KBM-7 (cell line): ENCODE measurements around the gene ENOX1.

Experiments
- DNase-seq: peaks from one replicate; pipeline ENCODE4 v3.0.0-alpha.2; 2015
- in situ Hi-C: fragments of 300-500 bp; cut with MboI; formaldehyde crosslinking; loops from 2 replicates; pipeline ENCODE4 v1.14.3; 2020; ENCODE audit warnings: low sequenced_read_pairs, low pct_unique_long_range_greater_than_20kb, mixed read lengths

Gene ENOX1

DNA sequence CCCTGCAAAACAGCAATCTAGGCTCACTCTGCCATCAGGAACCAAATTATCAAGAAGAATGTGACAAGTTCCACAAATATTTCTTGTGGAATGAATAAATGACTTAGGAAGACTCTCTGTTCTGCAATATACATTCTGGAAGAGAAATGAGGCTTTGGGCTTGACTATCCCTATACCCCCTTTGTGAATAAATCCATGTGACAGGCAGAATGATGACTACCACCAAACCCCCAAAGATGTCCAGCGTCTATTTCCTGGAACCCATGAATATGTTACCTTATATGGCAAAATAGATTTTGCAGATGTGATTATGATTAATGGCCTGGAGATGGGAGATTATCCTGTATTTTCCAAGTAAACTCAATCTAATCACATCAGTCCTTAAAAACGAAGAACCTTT is 139.3 kb downstream of the ENOX1 start:
- in situ Hi-C loops = no loop called here
- DNase-seq = no peak

DNA sequence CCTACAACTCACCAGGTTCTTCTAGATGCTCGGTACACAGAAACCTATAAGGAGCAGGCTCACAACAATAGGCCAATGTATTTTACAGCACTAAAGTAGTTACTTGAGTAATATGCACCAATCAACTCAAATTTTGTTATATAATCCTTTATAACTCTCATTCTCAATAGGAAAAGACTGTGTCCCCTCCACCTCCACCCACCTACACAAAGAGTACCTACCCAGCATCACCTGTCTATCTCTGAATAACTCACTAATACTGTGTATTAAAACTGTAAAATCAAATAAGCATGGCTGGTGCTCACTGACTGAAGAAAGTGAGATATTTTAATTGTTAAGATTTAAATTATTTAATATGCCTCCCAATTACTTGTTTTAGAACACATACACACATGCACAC is 146.3 kb downstream of the ENOX1 start:
- DNase-seq = no peak
- in situ Hi-C loops = no loop called here

- DNase-seq = no peak
Measured at GRCh38 chr13:43631106-43631505, 155.7 kb downstream of the ENOX1 start.

DNA sequence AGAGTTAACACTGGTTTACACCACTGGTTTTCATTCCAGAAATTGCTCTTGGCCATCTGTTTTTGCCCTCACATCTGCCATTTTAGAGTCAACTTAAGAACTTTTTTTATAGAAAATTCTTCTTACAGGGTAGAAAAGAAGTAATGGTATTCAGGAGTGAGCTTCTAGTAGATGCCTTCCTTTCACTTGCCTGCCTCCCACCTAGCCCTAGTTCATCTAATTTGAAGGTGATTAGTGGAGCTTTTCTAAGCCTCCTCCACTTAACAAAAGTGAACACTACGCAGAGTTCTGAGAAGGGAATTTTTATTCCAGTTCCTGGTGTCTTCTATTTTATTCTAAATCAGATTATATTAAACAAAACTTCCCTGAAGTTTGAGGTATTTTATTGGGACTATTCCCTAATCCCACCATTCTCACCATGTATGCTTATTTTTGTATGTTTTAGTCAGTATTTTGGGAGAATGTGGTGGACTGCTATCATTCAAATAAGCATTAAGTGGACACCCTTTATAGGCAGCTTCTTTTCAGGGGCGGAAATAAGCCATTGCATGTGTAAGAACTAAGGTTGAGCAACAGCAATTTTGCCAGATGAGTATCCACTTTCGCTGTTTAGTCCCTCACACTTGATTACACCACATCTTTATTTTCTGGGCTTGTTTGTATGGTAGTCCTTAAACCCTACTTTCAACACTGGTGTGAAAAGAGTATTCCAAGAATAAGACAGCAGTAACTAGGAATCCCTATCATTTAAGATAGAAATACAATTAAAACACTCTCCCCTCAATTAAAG is 156.9 kb downstream of the ENOX1 start:
- DNase-seq = no peak
- in situ Hi-C loops = no loop called here

More at GRCh38 chr13:43631106-43631505, 155.7 kb downstream of the ENOX1 start:
- in situ Hi-C loops = no loop called here

GRCh38 chr13:43626994-43627393 is 159.8 kb downstream of the ENOX1 start:
- in situ Hi-C loops = no loop called here
- no peak for DNase-seq

- no peak for DNase-seq
- in situ Hi-C loops = no loop called here
Measured at GRCh38 chr13:43614063-43614462, 172.7 kb downstream of the ENOX1 start.

DNA sequence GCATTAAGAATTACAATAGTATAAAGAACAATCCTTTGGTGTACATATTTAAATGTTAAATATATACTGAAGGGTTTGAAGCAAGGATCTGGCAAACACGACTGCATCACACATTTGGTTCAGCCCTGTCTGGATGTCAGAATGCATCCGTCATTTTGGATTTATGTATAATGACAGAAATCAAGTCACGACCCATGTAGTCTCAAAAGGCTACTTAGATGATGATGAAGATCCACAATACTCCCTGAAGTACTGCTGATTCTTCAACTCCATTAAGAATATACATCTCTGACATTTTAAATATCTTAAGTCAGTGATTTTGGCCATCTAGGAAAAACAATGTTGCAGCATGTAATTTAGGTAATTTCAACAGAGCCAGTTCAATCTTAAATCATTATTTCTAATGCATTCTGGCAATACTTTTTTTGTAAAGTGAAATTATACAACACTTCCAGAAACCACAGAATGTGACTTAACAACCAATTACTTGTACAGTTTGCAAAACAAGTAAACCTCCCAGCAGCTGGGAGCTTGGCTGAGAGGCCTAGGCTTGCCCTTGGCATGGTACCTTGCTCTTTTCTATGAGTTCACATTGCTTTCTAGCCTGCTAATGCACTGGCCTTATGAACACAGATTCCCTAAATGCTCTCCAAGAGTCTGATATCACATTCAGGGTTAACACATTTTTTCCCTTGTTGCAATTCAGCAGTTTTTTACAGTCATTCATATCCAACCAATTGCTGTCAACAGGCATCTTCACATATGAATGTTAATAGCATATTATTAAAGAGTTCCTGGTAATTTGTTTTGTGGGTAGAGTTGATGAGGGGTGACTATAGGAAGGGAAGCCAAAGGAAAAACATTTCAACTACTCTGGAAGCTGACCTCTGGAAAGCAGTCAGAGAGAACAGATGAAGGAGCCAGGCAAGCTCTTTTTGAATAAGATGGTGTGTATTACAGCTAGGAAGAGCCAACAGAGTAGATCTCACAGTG is 175.2 kb downstream of the ENOX1 start:
- in situ Hi-C loops = no loop called here
- DNase-seq = no peak

- no peak for DNase-seq
- in situ Hi-C loops = no loop called here
Measured at GRCh38 chr13:43608400-43609137, 178.2 kb downstream of the ENOX1 start.

DNA sequence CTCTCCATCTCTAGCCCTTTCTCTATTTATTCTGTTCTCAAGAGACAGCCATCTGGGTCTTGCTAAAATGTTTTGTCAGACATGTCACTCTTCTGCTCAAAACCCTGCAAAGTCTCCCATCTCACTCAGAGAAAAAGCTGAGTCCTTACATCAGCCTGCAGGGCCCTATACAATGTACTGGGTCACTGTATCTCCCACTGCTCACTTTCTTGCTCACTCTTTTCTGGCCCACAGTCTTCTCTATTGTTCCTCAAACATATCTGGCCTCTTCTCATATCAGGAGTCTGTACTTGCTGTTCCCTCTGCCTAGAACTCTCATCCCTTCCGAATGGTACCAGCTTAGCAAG is 189.2 kb downstream of the ENOX1 start:
- no peak for DNase-seq
- in situ Hi-C loops = no loop called here

GRCh38 chr13:43596924-43597598 is 189.7 kb downstream of the ENOX1 start:
- DNase-seq = no peak
- in situ Hi-C loops = no loop called here

GRCh38 chr13:43596006-43596405 is 190.8 kb downstream of the ENOX1 start:
- no peak for DNase-seq
- in situ Hi-C loops = no loop called here

DNA sequence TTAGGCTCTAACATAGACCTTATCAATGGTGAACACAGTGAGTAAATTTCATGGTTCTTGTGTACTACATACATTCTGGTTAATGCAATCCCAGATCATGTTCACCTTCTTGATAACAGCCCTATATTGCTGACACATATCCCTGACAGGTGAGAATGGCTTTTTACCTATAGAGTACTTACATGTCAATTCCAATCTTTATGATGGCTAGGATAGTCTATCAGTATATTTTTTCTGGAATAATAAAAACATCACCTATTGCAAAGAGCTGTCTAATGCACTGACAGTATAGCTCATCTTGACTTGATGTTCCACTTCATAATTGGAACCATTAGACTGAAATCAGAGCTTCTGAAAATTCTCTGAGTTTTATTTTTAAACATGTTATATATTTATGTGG is 199.4 kb downstream of the ENOX1 start:
- in situ Hi-C loops = no loop called here
- DNase-seq = no peak

GRCh38 chr13:43584751-43585150 is 202.0 kb downstream of the ENOX1 start:
- DNase-seq = no peak
- in situ Hi-C loops = no loop called here

DNA sequence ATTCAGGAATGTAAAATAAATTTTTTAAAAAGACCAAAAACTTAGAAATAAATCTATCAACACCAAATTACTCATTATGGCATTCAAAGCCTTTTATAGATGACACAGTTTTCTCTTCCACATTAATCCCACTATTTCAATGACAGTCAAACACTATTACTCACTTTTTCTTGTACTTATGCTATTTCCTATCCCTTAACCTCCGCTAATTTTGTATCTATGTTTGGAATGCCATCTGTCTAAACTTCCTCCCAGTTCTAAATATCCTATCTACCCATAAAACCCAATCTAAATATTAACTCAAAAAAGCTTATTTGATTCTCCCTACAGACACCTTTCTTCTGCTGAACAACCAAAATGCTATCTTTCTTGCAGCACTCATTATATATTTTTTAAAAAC is 203.5 kb downstream of the ENOX1 start:
- no peak for DNase-seq
- in situ Hi-C loops = no loop called here

DNA sequence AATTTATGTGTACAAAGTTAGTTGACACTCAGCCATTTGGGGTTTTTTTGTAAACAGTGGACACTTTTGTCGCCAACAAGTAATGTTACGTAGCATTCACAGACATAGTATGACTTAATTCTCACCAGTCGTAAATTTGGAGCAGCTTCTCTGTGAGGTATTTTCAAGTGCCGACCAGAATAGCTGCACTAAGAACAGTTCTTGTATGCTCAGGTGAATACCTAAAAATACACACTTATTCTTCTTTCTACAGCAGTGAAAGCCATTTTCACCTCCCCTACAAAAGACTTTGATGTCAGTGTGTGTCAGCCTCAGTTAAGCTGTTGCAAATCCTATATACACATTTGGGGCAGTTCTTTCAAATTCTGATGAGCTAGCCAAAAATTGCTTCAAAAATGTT is 206.5 kb downstream of the ENOX1 start:
- in situ Hi-C loops = no loop called here
- no peak for DNase-seq

- in situ Hi-C loops = no loop called here
- no peak for DNase-seq
Measured at GRCh38 chr13:43579321-43579720, 207.5 kb downstream of the ENOX1 start.

DNA sequence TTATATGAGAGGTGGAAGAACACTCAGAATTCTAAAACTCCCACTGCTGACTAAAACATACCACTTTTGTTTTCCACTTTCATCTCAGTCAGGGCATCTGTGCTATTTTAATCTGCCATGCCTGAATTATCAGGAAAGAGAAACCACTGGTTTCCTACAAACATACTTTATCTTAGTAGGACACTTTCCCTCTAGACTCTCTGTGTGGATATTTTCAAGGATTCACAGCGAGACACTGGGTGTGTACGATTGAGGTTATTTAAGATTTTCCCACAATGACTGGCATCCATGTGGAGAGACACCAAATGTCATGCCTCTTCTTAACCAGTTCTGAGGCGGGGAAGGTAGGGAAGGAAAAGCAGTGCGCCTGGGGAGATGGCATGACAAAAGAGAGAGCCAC is 212.2 kb downstream of the ENOX1 start:
- DNase-seq = no peak
- in situ Hi-C loops = no loop called here

DNA sequence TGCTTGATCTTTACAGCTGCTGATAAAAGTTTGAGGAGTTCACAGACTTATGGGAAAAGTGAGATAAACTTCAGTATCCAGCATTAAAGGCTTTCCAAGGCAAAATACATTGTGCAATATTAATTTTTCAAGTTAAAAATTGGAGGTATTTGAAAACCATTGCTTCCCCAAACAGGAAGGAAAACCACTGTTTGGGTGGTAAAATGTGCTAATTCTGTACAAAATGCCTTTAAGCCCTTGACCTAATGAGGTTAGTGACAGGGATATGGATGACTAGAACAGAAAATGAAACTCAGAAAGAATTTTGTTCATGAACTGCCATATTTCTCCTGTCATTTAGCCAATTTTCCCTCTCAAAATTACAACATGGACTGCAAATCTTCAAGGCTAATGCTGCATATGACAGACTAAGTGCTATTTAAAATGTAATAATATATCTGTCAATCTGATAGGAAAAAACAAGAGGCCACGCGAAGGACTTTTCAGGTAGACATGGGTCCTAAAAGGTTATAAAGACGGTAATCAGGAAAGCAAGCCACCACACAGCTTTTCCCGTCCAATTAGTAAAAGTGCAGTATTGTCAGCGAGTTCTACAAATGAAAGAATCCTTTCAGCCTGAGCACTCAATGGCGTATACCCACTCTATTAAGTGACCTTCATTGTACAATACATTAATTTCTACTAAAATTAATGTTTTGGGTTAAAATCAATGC is 212.8 kb downstream of the ENOX1 start:
- in situ Hi-C loops = no loop called here
- DNase-seq = no peak

DNA sequence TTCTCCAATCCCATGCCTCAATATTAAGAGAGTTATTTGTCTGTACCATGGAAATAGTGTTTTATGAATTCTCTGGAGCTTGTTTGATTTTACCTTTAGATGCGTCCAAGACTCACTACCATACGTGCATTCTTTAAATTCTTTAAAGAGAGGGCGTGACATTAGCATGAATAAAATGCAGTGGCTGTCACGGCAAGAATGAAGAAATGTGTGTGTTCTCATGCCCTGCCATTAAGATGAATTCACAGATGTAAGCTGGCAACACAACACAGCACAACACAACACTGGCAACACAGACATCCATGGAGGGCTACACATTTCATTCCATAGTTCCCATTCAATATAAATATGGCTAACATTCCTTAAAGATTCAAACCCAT is 213.4 kb downstream of the ENOX1 start:
- in situ Hi-C loops = no loop called here
- no peak for DNase-seq
